SU-DHL-6 (cell line): ENCODE data around the gene IGSF3.
A peak's percentile ranks its signal among the peaks of the same experiment; 100 is the strongest.
"Not testable (repeated sequence)": the region's sequence is repeated elsewhere in the genome, so short reads cannot be mapped to it uniquely, and the experiment has no call there.

Experiments used
- H2AFZ ChIP-seq: fragments of 200-600 bp; sonication (generic); 2 replicates; pipeline ENCODE4 v1.6.1; 2014; ENCODE audit warnings: low read depth, mild to moderate bottlenecking, moderate library complexity, mixed read lengths, antibody characterized with exemption, low read length; ENCODE audit not compliant: severe bottlenecking
- H3F3A ChIP-seq: fragments of 200-600 bp; shearing (Covaris generic); 2 replicates; pipeline ENCODE4 v1.6.0; 2016; ENCODE audit warnings: antibody characterized with exemption, mild to moderate bottlenecking; ENCODE audit not compliant: insufficient read depth
- H3K27ac ChIP-seq: fragments of 200-600 bp; sonication (generic); 2 replicates; pipeline ENCODE4 v1.5.1; 2016; ENCODE audit warnings: low read depth, mild to moderate bottlenecking, low read length, moderate library complexity, mixed read lengths
- H3K27me3 ChIP-seq: fragments of 200-600 bp; sonication (generic), shearing (Covaris generic); 2 replicates; pipeline ENCODE4 v1.6.0; 2014; ENCODE audit warnings: mild to moderate bottlenecking, low read length
- H3K36me3 ChIP-seq: fragments of 200-600 bp; sonication (generic); 2 replicates; pipeline ENCODE4 v1.6.1; 2014; ENCODE audit warnings: mild to moderate bottlenecking, low read length, mixed read lengths
- H3K4me2 ChIP-seq: fragments of 300-600, 200-600 bp; shearing (Covaris generic), sonication (generic); 2 replicates; pipeline ENCODE4 v1.6.0; 2014; ENCODE audit warnings: low read length, low read depth, mild to moderate bottlenecking; ENCODE audit not compliant: poor library complexity, severe bottlenecking
- H3K4me3 ChIP-seq: fragments of 200-600 bp; sonication (generic); 2 replicates; pipeline ENCODE4 v1.5.1; 2014; ENCODE audit warnings: antibody characterized with exemption, low read length, mild to moderate bottlenecking, mixed read lengths; ENCODE audit not compliant: insufficient read depth, poor library complexity, severe bottlenecking
- H3K79me2 ChIP-seq: fragments of 200-600 bp; sonication (generic); 2 replicates; pipeline ENCODE4 v1.6.1; 2014; ENCODE audit warnings: mild to moderate bottlenecking, low read length, moderate library complexity; ENCODE audit not compliant: insufficient read depth
- H3K9ac ChIP-seq: fragments of 200-600 bp; sonication (generic); 2 replicates; pipeline ENCODE4 v1.7.0; 2014; ENCODE audit warnings: mild to moderate bottlenecking, low read length
- H3K9me2 ChIP-seq: fragments of 200-600 bp; sonication (generic); replicated peaks from 2 replicates; pipeline ENCODE4 v1.6.1; 2014; ENCODE audit warnings: low read length; ENCODE audit not compliant: insufficient read depth
- H3K9me3 ChIP-seq: fragments of 200-600 bp; sonication (generic); 2 replicates; pipeline ENCODE4 v1.6.1; 2014; ENCODE audit warnings: low read length, mixed read lengths; ENCODE audit not compliant: insufficient read depth
- H4K20me1 ChIP-seq: fragments of 200-600 bp; sonication (generic); 2 replicates; pipeline ENCODE4 v1.6.1; 2014; ENCODE audit warnings: low read depth, mild to moderate bottlenecking, antibody characterized with exemption, low read length, moderate library complexity, mixed read lengths
- CTCF ChIP-seq: fragments of 200-600 bp; sonication (generic); IDR thresholded peaks from one replicate; pipeline ENCODE4 v1.5.1; 2017; ENCODE audit warnings: antibody characterized with exemption, mild to moderate bottlenecking, low read length, moderate library complexity; ENCODE audit not compliant: insufficient read depth, poor library complexity, severe bottlenecking

IGSF3 gene

GRCh38 chr1:116596742-116597307 lies 70.7 kb downstream of the IGSF3 start:
- not testable (repeated sequence) for H3K4me2 ChIP-seq, H3K27ac ChIP-seq, H4K20me1 ChIP-seq, H3K36me3 ChIP-seq, H3K9me3 ChIP-seq, H3F3A ChIP-seq, H3K9ac ChIP-seq, H2AFZ ChIP-seq, H3K4me3 ChIP-seq, H3K27me3 ChIP-seq, H3K9me2 ChIP-seq, H3K79me2 ChIP-seq

- H3K9ac ChIP-seq, H3K9me2 ChIP-seq, H3K4me2 ChIP-seq, H3K79me2 ChIP-seq, H3K36me3 ChIP-seq, H3K27me3 ChIP-seq, H3K9me3 ChIP-seq, H2AFZ ChIP-seq, H4K20me1 ChIP-seq, H3F3A ChIP-seq, H3K4me3 ChIP-seq, H3K27ac ChIP-seq: not testable (repeated sequence)
- peak; percentile 26 for TF ChIP-seq CTCF
Measured at GRCh38 chr1:116595946-116596741, 71.4 kb downstream of the IGSF3 start.

- H3K9me3 ChIP-seq, H3K9ac ChIP-seq, H2AFZ ChIP-seq, H3K9me2 ChIP-seq, H3K4me2 ChIP-seq, H3K36me3 ChIP-seq, H3K27me3 ChIP-seq, H3F3A ChIP-seq, H3K4me3 ChIP-seq, H3K79me2 ChIP-seq, H4K20me1 ChIP-seq, H3K27ac ChIP-seq: not testable (repeated sequence)
Measured at GRCh38 chr1:116595065-116595840, 72.3 kb downstream of the IGSF3 start.

GRCh38 chr1:116593977-116594376 lies 73.6 kb downstream of the IGSF3 start:
- H3K27me3 ChIP-seq, H3K9me3 ChIP-seq, H2AFZ ChIP-seq, H4K20me1 ChIP-seq, H3K4me3 ChIP-seq, H3F3A ChIP-seq, H3K36me3 ChIP-seq, H3K4me2 ChIP-seq, H3K79me2 ChIP-seq, H3K27ac ChIP-seq, H3K9ac ChIP-seq, H3K9me2 ChIP-seq: not testable (repeated sequence)

GRCh38 chr1:116593401-116593800 lies 74.1 kb downstream of the IGSF3 start:
- H3F3A ChIP-seq, H3K36me3 ChIP-seq, H3K27me3 ChIP-seq, H3K9me3 ChIP-seq, H3K9me2 ChIP-seq, H3K4me3 ChIP-seq, H4K20me1 ChIP-seq, H3K9ac ChIP-seq, H3K4me2 ChIP-seq, H3K27ac ChIP-seq, H2AFZ ChIP-seq, H3K79me2 ChIP-seq: not testable (repeated sequence)

- not testable (repeated sequence) for H2AFZ ChIP-seq, H4K20me1 ChIP-seq, H3K27ac ChIP-seq, H3K4me2 ChIP-seq, H3K9me3 ChIP-seq, H3K79me2 ChIP-seq, H3K9me2 ChIP-seq, H3K36me3 ChIP-seq, H3K4me3 ChIP-seq, H3F3A ChIP-seq, H3K9ac ChIP-seq, H3K27me3 ChIP-seq
Measured at GRCh38 chr1:116591951-116592605, 75.5 kb downstream of the IGSF3 start.
